Heart left ventricle (tissue), 16 donors: ENCODE data around the gene RAI1. TPM values are rescaled to one million over a fixed set of nuclear protein-coding genes. Genes with fewer than 3 reads are reported as not detected.
"Not testable (repeated sequence)": the region's sequence is repeated elsewhere in the genome, so short reads cannot be mapped to it uniquely, and the experiment has no call there.

Experiments used
- ATAC-seq, 4 donors: fragments of 200-7000 bp; cut with Tn5 transposase; one replicate each; pipeline ENCODE4 v1.9.1; 2020 to 2022; ENCODE audit warnings: moderate library complexity in 4 of 4, mild to moderate bottlenecking in 3 of 4, moderate number of reproducible peaks in 1 of 4
- DNase-seq, 5 donors: peaks; one replicate each; pipeline ENCODE4 v3.0.0-alpha.2; 2020
- H3K27ac ChIP-seq, 12 donors: fragments of 200-600 bp; sonication (generic) in 4 of 12; one replicate each; pipeline versions ENCODE4 v1.5.0 to v1.8.0; 2016 to 2022; ENCODE audit warnings: mild to moderate bottlenecking in 2 of 12
- H3K27me3 ChIP-seq, 9 donors: fragments of 200-600 bp; sonication (generic) in 2 of 9; one replicate each; pipeline versions ENCODE4 v1.5.1 to v1.8.0; 2016 to 2022; ENCODE audit warnings: mild to moderate bottlenecking in 3 of 9
- H3K36me3 ChIP-seq, 9 donors: fragments of 200-600 bp; sonication (generic) in 2 of 9; one replicate each; pipeline versions ENCODE4 v1.5.0 to v1.8.0; 2018 to 2022; ENCODE audit warnings: mild to moderate bottlenecking in 2 of 9
- H3K4me1 ChIP-seq, 12 donors: fragments of 200-600 bp; sonication (generic) in 4 of 12; one replicate each; pipeline versions ENCODE4 v1.5.0 to v1.8.0; 2016 to 2022; ENCODE audit warnings: mild to moderate bottlenecking in 3 of 12
- H3K4me3 ChIP-seq, 12 donors: fragments of 200-600 bp; sonication (generic) in 4 of 12; one replicate each; pipeline versions ENCODE4 v1.5.0 to v1.8.0; 2017 to 2022; ENCODE audit warnings: mild to moderate bottlenecking in 9 of 12, moderate library complexity in 4 of 12
- H3K9me3 ChIP-seq, 12 donors: fragments of 200-600 bp; sonication (generic) in 4 of 12; one replicate each; pipeline versions ENCODE4 v1.5.0 to v1.8.0; 2016 to 2022; ENCODE audit warnings: mild to moderate bottlenecking in 1 of 12
- CTCF ChIP-seq, 12 donors: fragments of 200-600 bp; sonication (generic) in 4 of 12; IDR thresholded peaks; one replicate each; pipeline versions ENCODE4 v1.5.0 to v1.8.0; 2018 to 2022; ENCODE audit warnings: antibody characterized with exemption in 12 of 12, mild to moderate bottlenecking in 5 of 12
- POLR2A ChIP-seq, 2 donors: fragments of 450-650 bp; IDR thresholded peaks; one replicate each; pipeline ENCODE4 v1.6.1; 2017; ENCODE audit warnings: antibody characterized with exemption in 2 of 2, mild to moderate bottlenecking in 2 of 2, moderate library complexity in 2 of 2
- WGBS, 4 donors: extraction: QIAGEN DNeasy Blood & Tissue Kit in 2 of 4; methylation state at CpG; one replicate each; pipeline versions ENCODE4 v1.1.5 to v1.1.7; 2013 to 2018; 5-methylcytosine and 5-hydroxymethylcytosine counted together
- intact Hi-C, 10 donors: fragments of 100-400 bp; cut with DNase I; formaldehyde crosslinking; loops; one replicate each; pipeline versions ENCODE4 v1.11.1 to v1.14.2; 2022
- polyA plus RNA-seq, 2 donors: library from polyadenylated mRNA; stranded (reverse); fragments of 200-250 nt; gene quantifications; one replicate each; pipeline ENCODE4 v1.2.3, GENCODE V29; 2013
- total RNA-seq, 9 donors: library from RNA; depleted of rRNA in 2 of 9; stranded (reverse); fragments of >200 nt in 2 of 9; fragmentation: NEBNext Ultra II Directional in 3 of 9; extraction: Animal tissue kit (Norgen Biotek cat#: 25700) in 3 of 9; gene quantifications; one replicate each; pipeline versions ENCODE4 v1.1.0 to v1.2.4, GENCODE V29; 2016 to 2023
- donor health status: ischemic (EF 13 %, LVEDD 7.1; RV severe dilation, severe dysfunction).
- donor health status: healthy with polysubstance abuse.
- donor health status: DM: no; HTN: yes; CAD: no.
- donor health status: DM: no; HTN: no; CAD: no.
- donor health status: ischemic (EF 25% LVEDD 6.9; RV normal size, moderate dysfunction).
- donor health status: ischemic (EF 25% LVEDD 5.7; RV mildly dilated, moderate dysfunction).
- donor health status: healthy.
- donor health status: DM: yes; HTN: yes; CAD: no.
- donor health status: ischemic (EF 35%, LVEDD 5.7; RV mildly dilated, moderate dysfunction).
- donor health status: nonischemic (EF 11% LVEDD 7.7; RV severe dilation, severe dysfunction).
- donor health status: DM: yes; HTN: yes; CAD: no.
- donor health status: PGD.
- donor health status: ischemic (EF 29% LVEDD 5.4; RV normal size, mild dysfunction).
- donor health status: nonischemic (EF 23%, LVEDD 6.1; RV moderate dilation, normal function).

Gene RAI1
- total and polyA plus RNA-seq, 11 donors = 15.1 to 37.2 (median 20.8) TPM

GRCh38 chr17:17677299-17678040 is 3.8 kb upstream of the RAI1 start:
- no peak for DNase-seq
- ATAC-seq = no peak
- Histone ChIP-seq H3K4me3 (no peak overlapping the region), H3K36me3 (no peaks in the 10 kb centered on the region), H3K9me3 (no peaks in the 10 kb centered on the region), H3K27ac (no peak overlapping the region), H3K4me1 (peaks cover 0 to 21% (median 4%) of the 10 kb centered on the region in 12 donors), H3K27me3 (no peaks in the 10 kb centered on the region)
- intact Hi-C loops = loop anchor here in 2 of 10 donors (5.0 to 10.0 kb wide), 2 partner anchors 247 to 355 kb away; no protein-coding TSS in a partner anchor
- no peak for TF ChIP-seq POLR2A (IDR thresholded peaks at IDR 0.05)
- TF ChIP-seq CTCF (IDR thresholded peaks at IDR 0.05) = no peak
- WGBS, 4 donors = 48 to 80% (median 63%) methylated on average over 2 of the region's 2 CpGs

- not testable (repeated sequence) for H3K36me3 ChIP-seq, H3K4me3 ChIP-seq, ATAC-seq, H3K27me3 ChIP-seq, H3K27ac ChIP-seq, H3K9me3 ChIP-seq, DNase-seq
- 88 to 92% (median 89%) methylated on average over 5 of the region's 5 CpGs for WGBS, 4 donors
- intact Hi-C loops = loop anchor here in 2 of 10 donors (5.0 to 10.0 kb wide), 2 partner anchors 247 to 354 kb away; no protein-coding TSS in a partner anchor
- H3K4me1 ChIP-seq = peaks cover under 1 to 16% (median 3%) of the 10 kb centered on the region in 12 donors
Measured at GRCh38 chr17:17678063-17678699, 3.1 kb upstream of the RAI1 start.

GRCh38 chr17:17679243-17679642 is 2.0 kb upstream of the RAI1 start:
- Histone ChIP-seq H3K27me3 (no peaks in the 10 kb centered on the region), H3K36me3 (no peaks in the 10 kb centered on the region), H3K27ac (no peak overlapping the region), H3K9me3 (no peaks in the 10 kb centered on the region), H3K4me1 (peaks cover 5 to 25% (median 12%) of the 10 kb centered on the region in 12 donors), H3K4me3 (no peak overlapping the region)
- no peak for TF ChIP-seq POLR2A (IDR thresholded peaks at IDR 0.05)
- no peak for TF ChIP-seq CTCF (IDR thresholded peaks at IDR 0.05)
- 91 to 97% (median 96%) methylated on average over 6 of the region's 6 CpGs for WGBS, 4 donors
- ATAC-seq = no peak
- DNase-seq = no peak
- intact Hi-C loops = loop anchor here in 2 of 10 donors (5.0 to 10.0 kb wide), 2 partner anchors 246 to 353 kb away; no protein-coding TSS in a partner anchor

- TF ChIP-seq POLR2A (IDR thresholded peaks at IDR 0.05) (no peak), CTCF (IDR thresholded peaks at IDR 0.05) (no peak)
- Histone ChIP-seq H3K27me3 (no peaks in the 10 kb centered on the region), H3K9me3 (no peaks in the 10 kb centered on the region), H3K4me3 (no peak overlapping the region), H3K36me3 (no peaks in the 10 kb centered on the region), H3K27ac (no peak overlapping the region), H3K4me1 (peaks cover 5 to 30% (median 17%) of the 10 kb centered on the region in 12 donors)
- intact Hi-C loops = loop anchor here (2.0 to 10.0 kb wide), 21 partner anchors 45 to 358 kb away; partner anchors contain the start of genes ATPAF2 (in 2 of the 10) and GID4 (in 2 of the 10)
- DNase-seq (no peak), ATAC-seq (no peak)
- 90 to 94% (median 93%) methylated on average over 6 of the region's 6 CpGs for WGBS, 4 donors
Measured at GRCh38 chr17:17679748-17680147, 1.5 kb upstream of the RAI1 start.
